ENCODE results near the gene MGRN1.

DNA sequence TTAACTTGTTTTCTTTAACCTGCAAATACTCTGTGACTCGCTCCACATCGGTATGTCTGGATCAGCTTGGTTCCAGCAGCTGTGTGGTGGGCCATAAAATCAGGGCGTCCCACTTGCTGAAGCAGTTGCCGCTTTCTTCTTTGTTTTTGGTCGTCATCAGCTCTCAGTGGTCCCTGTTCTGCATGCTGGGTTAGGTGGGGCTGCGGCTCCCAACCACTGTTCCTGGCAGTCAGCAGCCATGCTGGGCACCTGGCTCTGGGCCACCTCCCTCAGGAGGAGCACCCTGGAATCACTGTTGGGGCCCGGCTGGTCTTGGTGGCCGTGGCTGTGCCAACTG, 23.0 kb downstream of the MGRN1 start:
- no peak for TF ChIP-seq CTCF (IDR thresholded peaks at IDR 0.05)
- TF ChIP-seq POLR2A (IDR thresholded peaks at IDR 0.05): no peak
- TF ChIP-seq EP300 (IDR thresholded peaks at IDR 0.05): no peak
- no peak for TF ChIP-seq POLR2AphosphoS5 (IDR thresholded peaks at IDR 0.05)
